Activated CD4-positive, alpha-beta T cell treated with anti-CD3 and anti-CD28 coated beads, Interleukin-10, Interleukin-2, amounts not matched to agents 100 ng/mL and 50 ng/mL, durations not matched to agents 16 hours and 8 hours (primary cell): ENCODE data around the gene SPOCK3.

Experiments used
- DNase-seq: peaks from one replicate; pipeline ENCODE4 v3.0.0-alpha.2; 2020

The SPOCK3 gene

GRCh38 chr4:167171928-167172327, 62.4 kb downstream of the SPOCK3 start:
- no peak for DNase-seq

- DNase-seq = no peak
These were observed 65.7 kb downstream of the SPOCK3 start for GRCh38 chr4:167168611-167169010.

GRCh38 chr4:167150587-167150986, 83.7 kb downstream of the SPOCK3 start:
- no peak for DNase-seq

- no peak for DNase-seq
These were observed 89.7 kb downstream of the SPOCK3 start for GRCh38 chr4:167144605-167145004.

- DNase-seq = no peak
These were observed 91.3 kb downstream of the SPOCK3 start for GRCh38 chr4:167143018-167143417.

GRCh38 chr4:167136270-167136669, 98.0 kb downstream of the SPOCK3 start:
- DNase-seq = no peak

GRCh38 chr4:167129146-167129545, 105.1 kb downstream of the SPOCK3 start:
- DNase-seq = no peak

GRCh38 chr4:167119392-167119791, 114.9 kb downstream of the SPOCK3 start:
- no peak for DNase-seq

GRCh38 chr4:167117273-167117672, 117.0 kb downstream of the SPOCK3 start:
- no peak for DNase-seq

- DNase-seq = no peak
These were observed 119.8 kb downstream of the SPOCK3 start for GRCh38 chr4:167114416-167114971.

- DNase-seq = no peak
These were observed 122.7 kb downstream of the SPOCK3 start for GRCh38 chr4:167111622-167112021.

- no peak for DNase-seq
These were observed 123.2 kb downstream of the SPOCK3 start for GRCh38 chr4:167111092-167111491.

- no peak for DNase-seq
These were observed 124.4 kb downstream of the SPOCK3 start for GRCh38 chr4:167109859-167110258.

GRCh38 chr4:167105857-167106256, 128.4 kb downstream of the SPOCK3 start:
- DNase-seq = no peak

- DNase-seq = no peak
These were observed 131.8 kb downstream of the SPOCK3 start for GRCh38 chr4:167102475-167102874.

GRCh38 chr4:167101035-167101434, 133.3 kb downstream of the SPOCK3 start:
- DNase-seq = no peak

GRCh38 chr4:167100120-167100519, 134.2 kb downstream of the SPOCK3 start:
- no peak for DNase-seq

- DNase-seq = no peak
These were observed 146.2 kb downstream of the SPOCK3 start for GRCh38 chr4:167088115-167088514.

- no peak for DNase-seq
These were observed 150.0 kb downstream of the SPOCK3 start for GRCh38 chr4:167084321-167084720.

- DNase-seq = no peak
These were observed 154.5 kb downstream of the SPOCK3 start for GRCh38 chr4:167079762-167080161.

- no peak for DNase-seq
These were observed 181.6 kb downstream of the SPOCK3 start for GRCh38 chr4:167052631-167053091.

GRCh38 chr4:167049257-167049656, 185.0 kb downstream of the SPOCK3 start:
- DNase-seq = no peak

- no peak for DNase-seq
These were observed 192.8 kb downstream of the SPOCK3 start for GRCh38 chr4:167041524-167041923.

GRCh38 chr4:167035390-167035789, 198.9 kb downstream of the SPOCK3 start:
- no peak for DNase-seq

- DNase-seq = no peak
These were observed 199.3 kb downstream of the SPOCK3 start for GRCh38 chr4:167034983-167035382.

- DNase-seq = no peak
These were observed 201.4 kb downstream of the SPOCK3 start for GRCh38 chr4:167032871-167033270.
